DND-41 (cell line): Measurements from ENCODE around the gene CFAP45.

Experiments
- CTCF ChIP-seq: IDR thresholded peaks from 2 replicates; pipeline ENCODE4 v1.5.1; 2012; ENCODE audit warnings: borderline replicate concordance, low read length, moderate library complexity, mild to moderate bottlenecking; ENCODE audit not compliant: poor library complexity, severe bottlenecking; ENCODE audit errors: extremely low read depth
- EZH2 ChIP-seq: IDR thresholded peaks from 3 replicates; pipeline ENCODE4 v1.6.1; 2012; ENCODE audit warnings: borderline replicate concordance, low read depth, mild to moderate bottlenecking, moderate library complexity, low read length, inconsistent platforms; ENCODE audit not compliant: severe bottlenecking

GRCh38 chr1:159921700-159922504 is 21.9 kb upstream of the CFAP45 start:
- TF ChIP-seq EZH2 (no peak), CTCF (no peak)
